Measurements from ENCODE around the gene ITSN1. TPM values are rescaled to one million over a fixed set of nuclear protein-coding genes. Genes with fewer than 3 reads are reported as not detected.

ITSN1 gene
- total RNA-seq, 4 donors from 2014 or later = 31.1 to 42.5 (median 35.9) TPM

DNA sequence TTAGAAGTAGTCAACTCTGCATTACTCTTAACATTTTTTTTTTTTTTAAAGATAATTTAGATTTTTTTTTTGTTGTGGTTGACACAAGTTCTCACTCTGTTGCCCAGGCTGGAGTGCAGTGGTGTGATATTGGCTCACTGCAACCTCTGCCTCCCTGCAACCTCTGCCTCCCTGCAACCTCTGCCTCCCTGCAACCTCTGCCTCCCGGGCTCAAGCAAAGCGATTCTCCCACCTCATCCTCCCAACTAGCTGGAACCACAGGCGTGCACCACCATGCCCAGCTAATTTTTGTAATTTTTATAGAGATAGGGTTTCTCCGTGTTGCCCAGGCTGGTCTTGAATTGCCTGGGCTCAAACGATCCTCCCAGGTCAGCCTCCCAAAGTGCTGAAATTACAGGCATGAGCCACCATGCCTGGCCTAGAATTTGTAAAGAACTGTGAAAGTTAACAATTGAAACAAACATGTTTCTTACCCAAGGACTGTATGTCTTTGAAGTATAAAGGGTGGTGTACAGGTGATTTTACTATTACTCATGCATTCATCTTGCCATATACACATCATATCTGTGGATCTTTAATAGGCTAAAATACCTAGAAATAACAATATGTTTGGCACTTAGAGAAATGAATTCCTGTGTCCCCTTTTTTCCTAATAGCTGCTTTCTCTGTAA lies 158.6 kb downstream of the ITSN1 start:
- no peaks in the 10 kb centered on the region for H3K27me3 ChIP-seq
- no peak overlapping the region for H3K4me3 ChIP-seq
- peaks cover 9 to 45% (median 16%) of the 10 kb centered on the region in 4 donors for H3K36me3 ChIP-seq
- no peaks in the 10 kb centered on the region for H3K9me3 ChIP-seq
- no peak overlapping the region for H3K27ac ChIP-seq (replicated peaks in 1 of 4)
- intact Hi-C loops (cut with DNase I) = no loop called here
- no peak for DNase-seq (ENCODE audit: extremely low spot score)
- H3K4me1 ChIP-seq = peaks cover 0 to 17% (median 11%) of the 10 kb centered on the region in 4 donors
- WGBS = 96% methylated on average over 5 of the region's 5 CpGs
- TF ChIP-seq EP300 (IDR thresholded peaks at IDR 0.05) = no peak
- no peak for TF ChIP-seq POLR2AphosphoS5 (IDR thresholded peaks at IDR 0.05)
- TF ChIP-seq CTCF (IDR thresholded peaks at IDR 0.05) = no peak
- no peak for TF ChIP-seq POLR2A (IDR thresholded peaks at IDR 0.05; ENCODE audit: low read depth)

DNA sequence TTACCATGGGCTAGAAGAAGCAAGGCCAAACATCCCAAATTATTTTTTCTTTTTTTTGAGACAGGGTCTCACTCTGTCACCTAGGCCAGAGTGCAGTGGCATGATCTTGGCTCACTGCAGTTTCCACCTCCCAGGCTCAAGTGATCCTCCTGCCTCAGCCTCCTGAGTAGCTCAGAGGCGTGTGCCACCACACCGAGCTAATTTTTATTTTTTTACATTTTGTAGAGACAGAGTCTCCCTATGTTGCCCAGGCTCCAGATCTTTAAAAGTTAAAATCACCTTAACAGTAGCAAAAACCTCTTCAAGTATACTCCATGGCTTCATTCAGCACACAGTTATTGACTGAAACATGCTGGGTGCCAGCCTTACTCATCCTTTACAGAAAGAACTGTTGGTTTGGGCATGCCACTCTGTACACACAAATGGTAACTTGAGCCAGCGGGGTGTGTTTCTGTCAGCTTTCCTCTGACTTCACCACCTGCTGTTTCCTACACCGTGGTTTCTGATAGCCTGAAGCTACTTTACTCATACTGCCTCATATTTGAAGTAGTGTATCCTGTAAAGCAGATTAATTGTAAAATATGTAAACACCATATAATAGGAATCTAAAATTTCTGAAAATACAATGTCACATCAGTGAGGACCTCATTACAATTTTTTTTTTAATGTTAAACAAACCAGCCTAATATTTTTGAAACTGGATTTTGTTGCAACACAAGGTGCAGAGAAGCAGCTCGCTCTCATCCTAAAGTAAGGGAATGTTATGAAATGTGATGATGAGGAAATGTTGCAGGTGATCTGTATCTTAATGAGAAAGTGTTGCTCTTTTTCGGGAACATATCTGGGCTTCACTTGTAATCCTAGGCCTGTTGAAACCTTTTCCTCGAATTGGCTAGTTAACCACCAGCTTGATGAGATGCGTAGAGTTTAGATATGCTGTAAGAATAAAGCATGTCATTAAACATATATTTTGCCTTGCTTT lies 159.4 kb downstream of the ITSN1 start:
- Histone ChIP-seq H3K4me1 (peaks cover 0 to 17% (median 11%) of the 10 kb centered on the region in 4 donors), H3K36me3 (peaks cover 9 to 37% (median 15%) of the 10 kb centered on the region in 4 donors), H3K4me3 (no peak overlapping the region), H3K27ac (replicated peaks in 1 of 4) (peak overlapping the region in 1 of 4 donors; percentile 6), H3K27me3 (no peaks in the 10 kb centered on the region), H3K9me3 (no peaks in the 10 kb centered on the region)
- intact Hi-C loops (cut with DNase I) = no loop called here
- DNase-seq (ENCODE audit: extremely low spot score) = no peak
- 82% methylated on average over 8 of the region's 8 CpGs for WGBS
- TF ChIP-seq POLR2A (IDR thresholded peaks at IDR 0.05; ENCODE audit: low read depth) (no peak), CTCF (IDR thresholded peaks at IDR 0.05) (no peak), EP300 (IDR thresholded peaks at IDR 0.05) (no peak)

DNA sequence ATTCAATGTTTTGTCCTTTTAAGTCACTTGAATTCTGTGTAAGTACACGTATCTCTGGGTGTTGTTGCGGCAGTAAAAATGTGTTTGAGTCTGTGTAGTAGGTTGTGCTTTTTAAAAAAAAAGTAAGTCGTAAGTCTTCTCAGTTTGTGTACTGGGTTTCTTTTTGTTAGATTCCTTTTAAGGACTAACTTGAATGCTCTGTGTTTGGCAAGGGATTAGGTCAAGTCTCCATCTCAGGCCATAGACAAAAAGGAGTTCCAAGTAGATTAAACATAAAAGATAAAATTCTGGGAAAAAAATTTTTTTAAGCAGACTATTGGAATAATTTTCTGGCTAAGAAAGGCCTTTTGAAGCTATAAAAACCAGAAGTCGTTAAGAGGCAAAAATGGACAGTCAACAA lies 160.2 kb downstream of the ITSN1 start:
- TF ChIP-seq CTCF (IDR thresholded peaks at IDR 0.05) = no peak
- TF ChIP-seq POLR2AphosphoS5 (IDR thresholded peaks at IDR 0.05) = no peak
- no peak for TF ChIP-seq EP300 (IDR thresholded peaks at IDR 0.05)
- no peak for TF ChIP-seq POLR2A (IDR thresholded peaks at IDR 0.05; ENCODE audit: low read depth)
- Histone ChIP-seq H3K4me1 (peaks cover 0 to 17% (median 11%) of the 10 kb centered on the region in 4 donors), H3K27ac (replicated peaks in 1 of 4) (no peak overlapping the region), H3K36me3 (peaks cover 5 to 34% (median 9%) of the 10 kb centered on the region in 4 donors), H3K27me3 (no peaks in the 10 kb centered on the region), H3K9me3 (no peaks in the 10 kb centered on the region), H3K4me3 (no peak overlapping the region)
- intact Hi-C loops (cut with DNase I) = no loop called here
- 65% methylated on average over 4 of the region's 4 CpGs for WGBS
- no peak for DNase-seq (ENCODE audit: extremely low spot score)

- no peak for TF ChIP-seq CTCF (IDR thresholded peaks at IDR 0.05)
- no peak for TF ChIP-seq EP300 (IDR thresholded peaks at IDR 0.05)
- no peak for TF ChIP-seq POLR2A (IDR thresholded peaks at IDR 0.05; ENCODE audit: low read depth)
- no peak for TF ChIP-seq POLR2AphosphoS5 (IDR thresholded peaks at IDR 0.05)
Observed at GRCh38 chr21:33808715-33809367, 166.5 kb downstream of the ITSN1 start.

More at GRCh38 chr21:33808715-33809367, 166.5 kb downstream of the ITSN1 start:
- DNase-seq (ENCODE audit: extremely low spot score) = no peak
- intact Hi-C loops (cut with DNase I) = no loop called here
- Histone ChIP-seq H3K4me3 (no peak overlapping the region), H3K27ac (replicated peaks in 1 of 4) (no peak overlapping the region), H3K4me1 (peaks cover 15 to 33% (median 29%) of the 10 kb centered on the region in 4 donors), H3K36me3 (peaks cover 0 to 6% (median 1%) of the 10 kb centered on the region in 4 donors), H3K27me3 (no peaks in the 10 kb centered on the region), H3K9me3 (no peaks in the 10 kb centered on the region)
- 92% methylated on average over 2 of the region's 2 CpGs for WGBS

Measured in esophagus muscularis mucosa (tissue), 4 donors.